K562 (cell line): ENCODE data around the gene APCDD1L. TPM values are rescaled to one million over a fixed set of nuclear protein-coding genes. Genes with fewer than 3 reads are reported as not detected.

Experiments used
- ATAC-seq: fragments of 200-7000 bp; cut with Tn5 transposase; 3 replicates; pipeline ENCODE4 v1.9.1; 2020; ENCODE audit warnings: moderate library complexity
- BruUV-seq: library from RNA; stranded (reverse); fragments of 400-500 nt; replicated peaks from 2 replicates; lab custom pipeline; 2021; lab: Mats Ljungman, UMichigan
- CTCF ChIA-PET: fragments of 300-600 bp; formaldehyde crosslinking; extraction: SDS; loops from one replicate; lab custom pipeline; 2021; ENCODE audit warnings: low intra/inter-chr PET ratio; lab: Yijun Ruan, JAX
- POLR2A ChIA-PET: fragments of 300-600, 350-650 bp; sonication (Branson Sonifier 250); formaldehyde crosslinking; extraction: SDS; loops from one replicate; lab custom pipeline; 2021; ENCODE audit warnings: antibody characterized with exemption, inconsistent platforms; lab: Yijun Ruan, JAX
- DNase-seq, 4 experiments: peaks; one replicate each; pipeline versions ENCODE4 v3.0.0 to v3.0.0-alpha.2; 2011 to 2018; ENCODE audit warnings: low spot score in 3 of 4, mixed read lengths in 3 of 4; ENCODE audit errors: extremely low read depth in 1 of 4
- FAIRE-seq: peaks from 2 replicates; lab custom pipeline; 2011; peaks lifted over from hg19 to GRCh38; lab: Jason Lieb, UNC
- H2AFZ ChIP-seq: 2 replicates; pipeline ENCODE4 v1.6.0; 2011; ENCODE audit warnings: low read depth, low read length, control low read depth, inconsistent platforms
- H3K27ac ChIP-seq: fragments of 200-600 bp; 3 replicates; pipeline ENCODE4 v1.8.0; 2011; ENCODE audit warnings: low read depth, mild to moderate bottlenecking, control low read depth, inconsistent platforms, low read length, moderate library complexity, mixed read lengths; ENCODE audit errors: extremely low read depth
- H3K27me3 ChIP-seq, 2 experiments: fragments of 300-600 bp in 1 of 2; 2 replicates in 1 of 2; 3 replicates in 1 of 2; pipeline versions ENCODE4 v1.6.0 to v1.8.0; 2011; ENCODE audit warnings: inconsistent platforms in 2 of 2, low read length in 2 of 2, mild to moderate bottlenecking in 1 of 2, mixed read lengths in 1 of 2, moderate library complexity in 1 of 2; ENCODE audit not compliant: control insufficient read depth in 2 of 2, insufficient read depth in 2 of 2
- H3K36me3 ChIP-seq: fragments of 300-600 bp; 3 replicates; pipeline ENCODE4 v1.8.0; 2011; ENCODE audit warnings: mild to moderate bottlenecking, low read length, inconsistent platforms; ENCODE audit not compliant: control insufficient read depth, insufficient read depth
- H3K4me1 ChIP-seq, 2 experiments: fragments of 200-600 bp in 1 of 2; replicated peaks in 1 of 2; 2 replicates in 1 of 2; 3 replicates in 1 of 2; pipeline versions ENCODE4 v1.5.1 to v1.8.0; 2011; ENCODE audit warnings: inconsistent platforms in 2 of 2, low read length in 2 of 2, mild to moderate bottlenecking in 1 of 2, mixed read lengths in 1 of 2, moderate library complexity in 1 of 2; ENCODE audit not compliant: control insufficient read depth in 2 of 2, insufficient read depth in 2 of 2
- H3K4me2 ChIP-seq: 2 replicates; pipeline ENCODE4 v1.6.1; 2011; ENCODE audit warnings: low read length, control low read depth, inconsistent platforms, mixed read lengths; ENCODE audit not compliant: insufficient read depth
- H3K4me3 ChIP-seq: fragments of 200-600 bp; sonication (generic), shearing (Covaris generic); 2 replicates; pipeline ENCODE4 v1.5.1; 2016; ENCODE audit warnings: control low read depth, inconsistent platforms
- H3K79me2 ChIP-seq: fragments of 200-600 bp; 3 replicates; pipeline ENCODE4 v1.8.0; 2011; ENCODE audit warnings: low read length, inconsistent platforms; ENCODE audit not compliant: control insufficient read depth, insufficient read depth
- H3K9ac ChIP-seq, 2 experiments: 2 replicates each; pipeline versions ENCODE4 v1.6.0 to v1.6.1; 2011; ENCODE audit warnings: low read depth in 2 of 2, low read length in 2 of 2, control low read depth in 1 of 2, inconsistent platforms in 1 of 2, mild to moderate bottlenecking in 1 of 2, mixed read lengths in 1 of 2; ENCODE audit not compliant: insufficient read depth in 1 of 2
- H3K9me1 ChIP-seq: one replicate; pipeline ENCODE4 v1.6.0; 2011; ENCODE audit warnings: inconsistent platforms, mild to moderate bottlenecking, low read length, moderate library complexity; ENCODE audit not compliant: control insufficient read depth, insufficient read depth
- H3K9me3 ChIP-seq: replicated peaks from 2 replicates; pipeline ENCODE4 v1.5.1; 2011; ENCODE audit warnings: low read depth, low read length, inconsistent platforms; ENCODE audit not compliant: control insufficient read depth, insufficient read depth
- H4K20me1 ChIP-seq: replicated peaks from 2 replicates; pipeline ENCODE4 v1.6.1; 2011; ENCODE audit warnings: low read length, inconsistent platforms, mixed read lengths; ENCODE audit not compliant: control insufficient read depth, insufficient read depth
- C11orf30 ChIP-seq: fragments of 450-650 bp; IDR thresholded peaks from 2 replicates; pipeline ENCODE4 v1.6.1; 2016; ENCODE audit warnings: low read depth, mild to moderate bottlenecking
- CC2D1A ChIP-seq: fragments of 450-650 bp; IDR thresholded peaks from 2 replicates; pipeline ENCODE4 v1.6.1; 2017; ENCODE audit warnings: mild to moderate bottlenecking
- ETS2 ChIP-seq: IDR thresholded peaks from 2 replicates; pipeline ENCODE4 v1.6.1; 2016; ENCODE audit warnings: borderline replicate concordance, missing genetic modification characterization, mild to moderate bottlenecking, moderate library complexity, missing compliant biosample characterization; ENCODE audit not compliant: poor library complexity, severe bottlenecking
- FOXA1 ChIP-seq: fragments of 450-650 bp; IDR thresholded peaks from 2 replicates; pipeline ENCODE4 v1.6.1; 2016; ENCODE audit warnings: mild to moderate bottlenecking, borderline replicate concordance
- MAFF ChIP-seq: IDR thresholded peaks from 2 replicates; pipeline ENCODE4 v1.6.1; 2012; ENCODE audit warnings: low read length, improper control_type of control experiment
- MAFK ChIP-seq: IDR thresholded peaks from 2 replicates; pipeline ENCODE4 v1.6.1; 2011; ENCODE audit warnings: low read length, improper control_type of control experiment
- MCM3 ChIP-seq: fragments of 450-650 bp; IDR thresholded peaks from 2 replicates; pipeline ENCODE4 v1.6.1; 2016
- MEIS2 ChIP-seq: fragments of 450-650 bp; IDR thresholded peaks from 2 replicates; pipeline ENCODE4 v1.6.1; 2014; ENCODE audit warnings: mild to moderate bottlenecking; ENCODE audit not compliant: partially characterized antibody
- MYC ChIP-seq, 2 experiments: fragments of 250-450 bp in 1 of 2; sonication (Bioruptor Pico) in 1 of 2; IDR thresholded peaks; 2 replicates each; pipeline versions ENCODE4 v1.5.1 to v1.6.1; 2012 to 2021; ENCODE audit warnings: low read depth in 2 of 2, borderline replicate concordance in 1 of 2, improper control_type of control experiment in 1 of 2, low read length in 1 of 2, mild to moderate bottlenecking in 1 of 2, moderate library complexity in 1 of 2
- NFIX ChIP-seq: fragments of 250-450 bp; sonication (Bioruptor Pico); IDR thresholded peaks from 2 replicates; pipeline ENCODE4 v1.4.0; 2020; ENCODE audit warnings: low read depth, mild to moderate bottlenecking, moderate library complexity
- NR4A1 ChIP-seq, 2 experiments: fragments of 250-450 bp in 1 of 2; fragments of 450-650 bp in 1 of 2; sonication (Bioruptor Pico) in 1 of 2; IDR thresholded peaks; 2 replicates each; pipeline versions ENCODE4 v1.4.0 to v1.6.1; 2016 to 2020; ENCODE audit warnings: mild to moderate bottlenecking in 2 of 2, missing compliant biosample characterization in 1 of 2, missing genetic modification characterization in 1 of 2, moderate library complexity in 1 of 2
- SMAD3 ChIP-seq: fragments of 450-650 bp; formaldehyde crosslinking; conservative IDR thresholded peaks from 2 replicates; pipeline ENCODE4 v1.4.0; 2020; ENCODE audit warnings: mild to moderate bottlenecking
- SOX6 ChIP-seq: fragments of 450-650 bp; IDR thresholded peaks from 2 replicates; pipeline ENCODE4 v1.6.1; 2014; ENCODE audit warnings: mild to moderate bottlenecking
- TOE1 ChIP-seq, 2 experiments: fragments of 450-650 bp in 1 of 2; sonication (generic) in 1 of 2; formaldehyde crosslinking in 1 of 2; IDR thresholded peaks; 2 replicates each; pipeline versions ENCODE4 v1.7.1 to v1.8.0; 2016 to 2022; ENCODE audit warnings: borderline replicate concordance in 2 of 2, mild to moderate bottlenecking in 2 of 2, antibody characterized with exemption in 1 of 2, inconsistent platforms in 1 of 2, low read depth in 1 of 2, missing genetic modification reagents in 1 of 2, moderate library complexity in 1 of 2
- TRIM25 ChIP-seq: fragments of 450-650 bp; IDR thresholded peaks from 2 replicates; pipeline ENCODE4 v1.7.0; 2016; ENCODE audit warnings: borderline replicate concordance
- USF2 ChIP-seq: sonication (generic); formaldehyde crosslinking; IDR thresholded peaks from 2 replicates; pipeline ENCODE4 v1.5.0; 2020; ENCODE audit warnings: missing genetic modification reagents
- ZKSCAN3 ChIP-seq: fragments of 250-450 bp; sonication (Bioruptor Pico); IDR thresholded peaks from 2 replicates; pipeline ENCODE4 v1.4.0; 2020
- ZNF316 ChIP-seq: fragments of 450-650 bp; IDR thresholded peaks from 2 replicates; pipeline ENCODE4 v1.6.1; 2016
- WGBS: fragments of 100-300 bp; shearing (Covaris generic); methylation state at CpG from one replicate; pipeline ENCODE4 v1.1.6; 2016; ENCODE audit warnings: low coverage, mixed read lengths; ENCODE audit not compliant: insufficient coverage; ENCODE audit errors: missing lambda C conversion rate; 5-methylcytosine and 5-hydroxymethylcytosine counted together
- in situ Hi-C: fragments of 300-500 bp; cut with MboI; formaldehyde crosslinking; loops from 4 replicates; pipeline ENCODE4 v1.15.0; 2018; ENCODE audit warnings: inconsistent platforms, mixed read lengths
- intact Hi-C: fragments of 100-400 bp; cut with micrococcal nuclease; formaldehyde crosslinking; loops from 2 replicates; pipeline ENCODE4 v1.14.2; 2022
- polyA plus RNA-seq, 8 experiments: library from polyadenylated mRNA; depleted of rRNA in 4 of 8; stranded (reverse) in 5 of 8; unstranded in 3 of 8; fragments of >200 nt; fragmentation: Nextera tagmentation in 2 of 8; fragmentation: Illumina TruSeq in 1 of 8; extraction: Ambion mirVana in 2 of 8; extraction: Trizol in 1 of 8; gene quantifications; 2 replicates each; pipeline versions ENCODE4 v1.2.1 to v1.2.3, GENCODE V29; 2011 to 2014; ENCODE audit warnings: inconsistent platforms in 1 of 8, missing spikeins in 1 of 8
- total RNA-seq, 7 experiments: library from RNA; depleted of rRNA in 6 of 7; stranded (reverse); fragments of >200 nt in 6 of 7; fragmentation: Illumina TruSeq in 2 of 7; extraction: Trizol in 2 of 7; gene quantifications; 2 replicates each; pipeline versions ENCODE4 v1.2.1 to v1.2.3, GENCODE V29; 2011 to 2021; ENCODE audit warnings: low replicate concordance in 1 of 7
- TF ChIP-seq, protein P1 (sequence below): IDR thresholded peaks from 2 replicates; pipeline ENCODE4 v1.6.1; 2011; ENCODE audit not compliant: insufficient read length; ENCODE audit errors: extremely low read depth

The APCDD1L gene
- total and polyA plus RNA-seq, 9 of the 15 experiments (the other 6 are each of a cell fraction or from before 2014, with no cell fraction given): not detected

DNA sequence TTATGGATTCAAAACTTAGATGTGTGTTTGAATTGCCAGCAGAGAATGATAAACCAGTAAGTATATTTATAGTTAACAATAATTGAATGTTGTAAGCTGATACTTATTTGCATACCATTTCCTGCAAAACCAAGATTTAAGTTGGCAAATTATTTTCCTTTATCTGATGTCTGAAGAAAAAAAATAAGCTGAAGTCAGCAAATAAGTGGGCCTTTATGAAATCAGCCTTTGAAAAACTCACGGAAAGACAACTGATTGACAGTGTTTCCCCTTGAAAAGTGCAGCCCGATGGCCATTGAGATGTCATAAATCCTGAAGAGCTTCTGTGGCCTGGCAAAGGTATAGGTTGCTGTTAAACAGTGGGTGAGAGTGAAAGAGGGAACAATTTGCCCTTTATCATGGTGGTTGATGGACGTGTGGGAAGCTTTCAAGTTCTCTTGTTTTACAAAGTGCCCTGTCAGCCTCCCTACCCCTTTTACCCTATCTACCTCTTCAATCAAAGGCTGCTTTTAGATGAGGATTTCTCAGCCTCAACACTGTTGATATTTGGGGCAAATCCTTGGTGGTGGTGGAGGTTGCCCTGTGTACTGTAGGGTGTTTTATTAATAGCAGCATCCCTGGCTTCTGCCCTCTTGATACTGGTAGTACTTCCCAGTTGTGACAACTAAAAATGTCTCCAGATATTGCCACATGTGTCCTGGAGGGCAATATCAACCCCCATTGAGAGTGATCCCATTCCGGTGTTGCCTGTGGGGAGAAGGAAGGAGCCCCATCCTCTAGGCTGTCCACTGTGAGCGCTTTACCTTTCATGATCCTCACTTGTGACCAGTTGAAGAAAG lies 76.0 kb downstream of the APCDD1L start:
- Histone ChIP-seq H3K4me3 (no peak overlapping the region), H3K9me1 (no peaks in the 10 kb centered on the region), H3K4me1 (no peaks in the 10 kb centered on the region), H3K36me3 (peaks cover 90% of the 10 kb centered on the region), H3K27ac (no peak overlapping the region; the same call in 2 of the 3 replicates), H3K9me3 (no peaks in the 10 kb centered on the region), H3K79me2 (peaks cover 74% of the 10 kb centered on the region), H4K20me1 (peaks cover 4% of the 10 kb centered on the region; the same call in 1 of the 2 replicates), H3K27me3 (no peaks in the 10 kb centered on the region), H3K9ac (no peak overlapping the region), H3K4me2 (no peak overlapping the region), H2AFZ (no peak overlapping the region)
- intact Hi-C loops: no loop called here
- no peak for FAIRE-seq
- ChIA-PET CTCF (no interaction called here), POLR2A (interaction anchor here (0.8 kb wide), 1 partner anchor 20 kb away, joined by 3 read pairs; no protein-coding TSS in a partner anchor)
- in situ Hi-C loops: no loop called here
- BruUV-seq: no TSS peak
- WGBS: 86% methylated on average over 5 of the region's 5 CpGs
- DNase-seq: no peak
- no peak for ATAC-seq
- TF ChIP-seq ETS2 (tag): no peak
- TF ChIP-seq TRIM25: no peak
- TF ChIP-seq C11orf30: peak; percentile 84
- TF ChIP-seq ZKSCAN3 (CRISPR knock-in tag): no peak
- no peak for TF ChIP-seq NR4A1 (CRISPR knock-in tag; IDR thresholded peaks at IDR 0.05)
- TF ChIP-seq NR4A1 (tag; IDR thresholded peaks at IDR 0.05): no peak
- no peak for TF ChIP-seq CC2D1A
- TF ChIP-seq SMAD3 (CRISPR knock-in tag): no peak
- peak; percentile 89 for TF ChIP-seq ZNF316
- no peak for TF ChIP-seq MEIS2
- TF ChIP-seq NFIX (CRISPR knock-in tag): no peak
- no peak for TF ChIP-seq FOXA1
- no peak for TF ChIP-seq MCM3
- peak; percentile 92 for TF ChIP-seq MAFF
- TF ChIP-seq, protein P1, sequence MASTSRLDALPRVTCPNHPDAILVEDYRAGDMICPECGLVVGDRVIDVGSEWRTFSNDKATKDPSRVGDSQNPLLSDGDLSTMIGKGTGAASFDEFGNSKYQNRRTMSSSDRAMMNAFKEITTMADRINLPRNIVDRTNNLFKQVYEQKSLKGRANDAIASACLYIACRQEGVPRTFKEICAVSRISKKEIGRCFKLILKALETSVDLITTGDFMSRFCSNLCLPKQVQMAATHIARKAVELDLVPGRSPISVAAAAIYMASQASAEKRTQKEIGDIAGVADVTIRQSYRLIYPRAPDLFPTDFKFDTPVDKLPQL: no peak
- TF ChIP-seq MAFK: peak; percentile 89
- TF ChIP-seq TOE1 (IDR thresholded peaks at IDR 0.05; ENCODE audit: borderline replicate concordance): no peak
- no peak for TF ChIP-seq TOE1 (CRISPR knock-in tag; IDR thresholded peaks at IDR 0.05; ENCODE audit: borderline replicate concordance, low read depth)
- TF ChIP-seq MYC (IDR thresholded peaks at IDR 0.05; ENCODE audit: low read depth, low read length): no peak
- TF ChIP-seq MYC (CRISPR knock-in tag; IDR thresholded peaks at IDR 0.05; ENCODE audit: borderline replicate concordance, low read depth): no peak
- TF ChIP-seq USF2: no peak
- no peak for TF ChIP-seq SOX6
